Brain pericyte (primary cell): ENCODE measurements around the gene TFF3.
"Not testable (repeated sequence)": the region's sequence is repeated elsewhere in the genome, so short reads cannot be mapped to it uniquely, and the experiment has no call there.

Experiments used
- DNase-seq: peaks from one replicate; pipeline ENCODE4 v3.0.0-alpha.2; 2012; ENCODE audit warnings: low read depth, low spot score

The TFF3 gene

DNA sequence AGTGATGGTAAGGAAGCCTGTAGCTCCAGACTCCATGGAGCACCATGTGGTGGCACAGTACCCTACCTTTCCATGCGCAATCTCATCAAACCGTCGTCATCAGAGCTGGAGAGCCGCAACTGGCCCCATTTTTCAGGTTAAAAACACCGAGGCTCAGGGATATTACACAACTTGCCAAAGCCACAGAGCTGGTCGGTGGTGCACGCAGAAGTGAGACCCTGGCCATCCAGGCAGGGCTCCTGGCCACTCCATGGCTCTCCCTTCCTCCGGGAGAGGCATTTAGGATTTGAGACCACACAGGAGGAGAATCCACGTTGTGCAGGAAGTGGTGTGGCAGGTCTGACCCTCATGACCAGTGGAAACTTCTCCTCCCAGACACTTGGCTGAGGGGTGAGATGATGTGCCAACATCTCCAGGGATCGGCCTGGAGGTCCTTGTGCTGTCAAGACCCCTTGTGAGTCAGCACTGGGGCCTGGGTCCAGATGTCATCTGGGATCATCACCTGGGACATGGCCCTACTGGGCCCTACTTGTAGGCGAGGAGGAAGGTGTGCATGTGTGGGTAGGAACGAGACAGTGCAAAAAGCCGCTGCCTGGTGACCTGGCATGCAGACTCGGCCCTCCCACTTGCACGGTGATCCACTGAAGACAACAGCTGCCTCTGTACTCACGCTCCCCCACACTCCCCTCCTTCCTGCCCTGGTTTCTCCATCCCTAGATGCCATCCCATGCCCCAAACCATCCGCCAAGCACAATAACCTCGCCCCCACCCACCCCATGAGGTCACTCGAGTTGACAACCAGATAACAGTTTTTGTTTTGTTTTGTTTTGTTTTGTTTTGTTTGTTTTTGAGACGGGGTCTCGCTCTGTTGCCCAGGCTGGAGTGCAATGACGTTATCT, 10.4 kb downstream of the TFF3 start:
- no peak for DNase-seq

DNA sequence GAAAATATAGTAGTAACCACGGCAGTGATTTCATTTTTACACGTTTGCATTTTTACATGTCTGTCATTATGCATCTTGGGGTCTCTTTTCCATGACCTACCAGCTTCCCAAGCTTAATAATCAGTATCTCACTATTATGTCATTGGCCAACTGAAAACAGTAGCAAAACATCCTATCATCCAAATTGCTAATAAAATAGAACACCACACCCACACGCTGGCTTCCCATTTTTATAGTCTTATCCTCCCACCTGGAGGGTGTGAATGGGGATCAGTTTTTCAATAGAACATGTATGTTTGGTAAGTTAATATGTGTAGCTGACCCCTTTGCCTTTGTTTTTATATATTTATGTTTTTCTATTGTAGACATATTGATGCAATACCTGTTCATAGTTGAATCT, 11.8 kb downstream of the TFF3 start:
- DNase-seq = no peak

DNA sequence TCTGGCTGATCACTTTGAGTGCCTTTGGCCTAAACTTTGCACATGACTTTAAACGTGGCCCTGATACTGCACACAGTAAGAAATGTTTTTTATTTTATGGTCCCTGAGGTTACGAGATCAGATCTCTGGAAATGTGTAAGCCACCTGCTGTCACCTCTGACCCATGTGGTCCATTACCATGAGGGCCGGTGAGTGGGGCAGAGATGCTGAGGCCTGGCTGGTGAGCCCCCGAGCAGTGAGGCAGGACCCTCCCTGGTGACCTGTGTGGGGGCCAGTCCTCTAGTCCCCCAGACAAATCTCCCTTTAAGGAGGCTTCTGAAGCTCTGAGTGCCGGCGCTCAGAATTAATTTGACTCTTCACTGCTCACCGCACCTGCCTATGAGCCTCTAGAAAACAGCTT, 12.4 kb downstream of the TFF3 start:
- DNase-seq = no peak

DNA sequence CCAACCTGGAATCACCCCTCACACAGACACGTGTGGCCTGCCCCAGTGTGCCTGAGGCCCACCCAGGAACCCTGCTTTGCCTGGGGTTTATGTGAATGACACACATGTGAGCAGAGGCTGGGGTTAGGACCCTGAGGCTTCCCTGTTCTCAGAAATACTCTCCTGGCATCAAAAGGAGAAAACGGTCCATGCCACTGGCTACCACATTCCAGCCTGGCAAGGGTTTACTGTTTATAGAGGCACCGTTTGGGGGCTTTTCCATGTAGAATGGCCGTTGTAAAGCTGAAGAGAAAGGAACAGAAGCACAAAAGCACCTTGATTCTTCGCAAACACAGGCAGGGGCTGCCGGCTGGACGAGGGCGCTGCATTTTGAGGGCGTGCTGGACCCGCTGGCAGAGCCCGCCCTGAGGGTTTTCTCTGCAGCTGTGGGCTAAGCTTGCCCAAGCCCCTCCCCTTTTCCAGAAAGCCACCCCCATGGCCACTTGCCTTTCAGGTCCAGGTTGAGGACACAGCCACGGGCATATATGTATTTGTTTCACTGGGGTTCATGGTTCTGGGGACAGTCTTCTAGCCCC, 13.0 kb downstream of the TFF3 start:
- no peak for DNase-seq

DNA sequence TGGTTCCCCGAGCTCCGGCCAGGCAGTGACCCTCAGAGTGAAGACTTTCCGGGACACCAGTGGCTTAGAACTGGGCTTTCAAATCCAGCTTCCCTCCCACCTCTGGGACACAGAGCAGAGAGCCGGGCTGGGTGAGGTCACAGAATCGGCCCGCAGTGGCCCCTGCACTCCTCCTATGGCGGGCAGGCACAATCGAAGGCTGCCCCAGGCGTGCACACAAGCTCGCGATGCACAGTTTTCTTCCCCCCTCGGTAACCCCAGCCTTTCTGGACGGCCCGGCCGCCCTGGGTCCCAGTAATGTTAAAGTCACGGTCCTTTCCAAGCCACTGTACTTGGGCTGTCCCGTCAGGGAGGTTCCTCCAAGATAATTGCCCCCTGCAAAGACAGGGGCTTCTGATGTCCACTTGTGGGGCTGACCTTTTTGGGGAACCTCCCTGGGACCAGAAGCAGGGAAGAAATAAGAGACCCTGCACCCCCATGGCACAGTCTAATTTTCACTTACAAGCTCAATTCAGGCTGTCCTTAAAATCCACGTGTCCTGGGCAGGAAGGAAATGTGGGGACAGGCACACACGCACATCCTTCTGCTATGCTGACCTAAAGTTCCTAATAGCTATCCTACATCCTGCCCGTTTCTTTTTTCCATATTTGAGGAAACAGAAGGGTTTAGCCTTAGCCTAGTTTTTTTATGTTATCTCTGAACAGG, 13.7 kb downstream of the TFF3 start:
- DNase-seq = no peak

DNA sequence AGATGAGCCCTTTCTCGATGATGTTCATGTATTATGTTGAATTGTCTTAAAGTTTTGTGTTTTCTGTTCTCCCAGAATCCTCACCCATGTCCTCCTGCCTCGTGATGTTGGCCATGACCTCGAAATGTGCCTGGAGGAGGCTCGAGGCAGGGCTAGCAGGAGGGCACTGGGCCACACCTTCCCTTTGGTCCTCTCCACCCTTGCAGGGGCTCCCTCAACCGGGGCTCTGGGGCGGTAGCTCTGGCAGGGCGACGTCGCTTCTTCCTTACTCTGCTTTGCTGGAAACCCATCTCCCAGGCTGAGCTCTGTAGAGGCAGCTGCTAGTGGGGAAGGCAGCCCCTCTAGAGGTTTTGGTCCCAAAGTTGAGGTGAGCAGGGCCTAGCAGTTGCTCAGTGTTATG, 14.3 kb downstream of the TFF3 start:
- no peak for DNase-seq

DNA sequence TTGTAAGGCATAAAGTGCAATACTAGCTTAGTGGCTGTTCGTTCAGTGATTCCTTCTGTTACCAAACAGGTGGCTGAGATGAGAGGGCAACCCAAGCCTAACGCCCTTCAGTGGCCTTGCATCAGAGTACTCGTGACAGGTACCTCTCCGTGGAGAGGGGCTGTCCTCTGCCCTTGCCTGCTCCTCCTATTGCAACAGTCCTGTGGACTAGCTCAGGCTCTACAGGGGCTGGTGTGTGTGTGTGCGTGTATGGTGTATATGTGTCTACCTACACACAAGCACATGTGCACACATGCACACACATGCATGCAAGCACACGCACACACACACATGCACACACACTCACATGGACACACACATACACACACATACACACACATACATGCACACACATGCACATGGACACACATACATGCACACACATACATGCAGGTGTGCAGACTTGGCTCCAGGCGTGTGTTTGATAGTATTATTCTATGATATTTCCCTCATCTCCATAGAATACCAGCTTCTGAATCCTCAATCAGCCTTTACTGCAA, 15.1 kb downstream of the TFF3 start:
- DNase-seq = no peak

DNA sequence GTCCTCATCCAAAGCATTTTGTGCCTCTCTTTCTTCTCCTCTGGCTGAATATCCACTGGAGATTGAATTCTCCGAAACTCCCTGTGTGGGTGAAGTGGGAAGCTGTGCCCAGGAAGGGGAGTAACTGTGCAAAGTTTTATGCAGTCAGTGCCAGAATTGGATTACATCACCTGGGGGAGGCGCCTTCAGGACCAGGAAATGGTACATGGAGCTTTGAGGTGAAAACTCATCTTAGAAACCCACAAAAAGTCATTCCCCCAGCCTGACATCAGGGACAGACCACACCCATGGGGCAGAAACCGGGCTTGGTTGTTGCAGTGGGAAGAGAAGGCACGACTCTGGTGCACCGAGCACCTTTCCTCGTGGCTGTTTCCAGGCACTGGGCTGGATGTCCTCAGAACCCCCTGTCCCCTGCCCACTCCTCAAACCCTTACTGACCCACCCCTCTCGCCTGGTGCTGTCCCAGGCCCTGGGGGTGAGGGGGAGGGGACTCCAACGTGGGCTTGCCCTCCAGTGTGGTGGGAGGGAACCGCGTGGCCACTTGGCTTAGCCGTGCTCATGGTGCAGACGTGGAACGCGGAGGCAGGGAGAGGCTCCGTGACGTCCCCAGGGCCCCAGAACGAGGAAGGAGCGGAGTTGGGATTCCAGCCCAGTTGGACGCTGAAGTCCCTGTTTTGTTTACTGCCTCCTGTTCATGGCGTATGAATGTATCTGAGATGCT, 15.7 kb downstream of the TFF3 start:
- DNase-seq = no peak

DNA sequence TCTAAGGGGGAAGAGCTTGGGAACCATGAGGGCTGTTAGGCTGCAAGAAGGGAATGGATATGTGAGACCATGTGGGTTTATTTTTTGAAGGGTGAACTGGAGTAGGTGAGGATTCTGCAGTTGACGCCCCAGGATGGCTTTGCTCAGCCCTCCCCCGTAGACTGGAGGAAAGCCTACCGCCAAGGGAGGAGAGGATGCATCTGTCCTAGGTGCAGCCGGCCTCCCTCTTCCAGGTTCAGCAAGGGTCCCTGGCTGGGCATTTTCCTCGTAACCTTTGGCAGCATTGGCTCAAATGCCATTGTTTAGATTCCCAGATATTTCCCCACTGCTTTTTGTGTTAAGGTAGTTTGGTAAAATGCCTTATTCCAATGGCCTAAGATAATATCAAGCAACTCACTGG, 16.6 kb downstream of the TFF3 start:
- DNase-seq = no peak

DNA sequence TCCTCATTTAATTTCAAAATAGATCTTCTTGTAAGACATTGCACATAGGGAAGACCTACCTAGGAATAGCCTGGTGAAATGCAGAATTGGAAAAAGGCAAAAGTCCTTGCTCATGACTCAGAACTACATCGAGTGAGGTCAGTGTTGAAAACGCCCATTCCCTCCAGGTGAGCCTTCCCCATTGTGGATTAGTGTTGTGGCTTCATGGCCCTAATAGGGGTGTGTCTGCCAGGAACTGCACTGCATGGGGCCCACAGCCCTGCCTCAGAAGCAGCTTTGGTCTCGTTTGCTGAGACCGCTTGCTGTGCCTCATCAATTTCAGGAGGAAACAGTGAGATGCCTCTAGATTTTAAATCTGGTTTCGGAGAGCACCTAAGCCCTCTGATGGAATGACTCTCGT, 17.0 kb downstream of the TFF3 start:
- DNase-seq = no peak

DNA sequence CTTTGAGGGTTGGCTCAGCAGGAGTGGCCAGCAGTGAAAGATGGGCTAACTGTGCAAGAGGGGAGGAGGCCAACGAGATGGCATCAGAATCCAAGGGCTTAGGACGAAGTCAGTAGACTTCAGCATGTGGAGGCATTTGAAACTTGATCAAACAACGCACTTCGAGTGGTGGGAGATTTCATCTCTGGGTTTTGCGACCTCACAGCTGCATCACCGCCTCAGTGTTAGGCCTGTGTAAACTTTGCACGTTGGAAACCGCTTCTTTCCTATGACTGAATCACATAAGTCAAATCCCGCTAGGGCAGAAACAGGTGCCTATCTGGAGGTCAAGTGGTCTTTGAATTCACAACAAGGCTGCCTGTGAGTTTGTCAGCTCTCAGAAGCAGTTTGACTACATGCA, 17.8 kb downstream of the TFF3 start:
- no peak for DNase-seq

DNA sequence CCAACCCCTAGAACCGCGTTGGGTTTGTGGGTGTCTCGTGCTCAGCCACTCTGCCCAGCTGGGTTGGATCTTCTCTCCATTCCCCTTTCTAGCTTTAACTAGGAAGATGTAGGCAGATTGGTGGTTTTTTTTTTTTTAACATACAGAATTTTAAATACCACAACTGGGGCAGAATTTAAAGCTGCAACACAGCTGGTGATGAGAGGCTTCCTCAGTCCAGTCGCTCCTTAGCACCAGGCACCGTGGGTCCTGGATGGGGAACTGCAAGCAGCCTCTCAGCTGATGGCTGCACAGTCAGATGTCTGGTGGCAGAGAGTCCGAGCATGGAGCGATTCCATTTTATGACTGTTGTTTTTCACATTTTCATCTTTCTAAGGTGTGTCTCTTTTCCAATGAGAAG, 18.7 kb downstream of the TFF3 start:
- DNase-seq = no peak

DNA sequence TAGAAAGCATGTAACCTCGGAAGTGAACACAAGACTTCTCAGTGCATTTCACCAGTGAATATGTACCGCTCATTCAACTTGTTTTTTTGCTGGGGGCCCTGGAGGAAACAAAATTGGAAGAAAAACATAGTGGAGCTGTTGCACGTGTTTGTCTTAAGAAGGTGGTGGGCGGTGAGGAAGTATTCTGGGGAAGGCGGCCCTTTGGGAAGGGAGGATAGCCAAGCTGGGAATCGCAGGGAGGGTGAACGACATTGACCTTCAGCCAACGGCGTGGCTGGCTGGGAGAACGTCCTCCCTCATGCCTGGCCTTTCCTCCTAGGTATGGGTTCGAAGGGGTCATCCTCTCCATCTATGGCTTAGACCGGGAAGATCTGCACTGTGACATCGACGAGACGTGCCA, 19.4 kb downstream of the TFF3 start:
- DNase-seq = no peak

DNA sequence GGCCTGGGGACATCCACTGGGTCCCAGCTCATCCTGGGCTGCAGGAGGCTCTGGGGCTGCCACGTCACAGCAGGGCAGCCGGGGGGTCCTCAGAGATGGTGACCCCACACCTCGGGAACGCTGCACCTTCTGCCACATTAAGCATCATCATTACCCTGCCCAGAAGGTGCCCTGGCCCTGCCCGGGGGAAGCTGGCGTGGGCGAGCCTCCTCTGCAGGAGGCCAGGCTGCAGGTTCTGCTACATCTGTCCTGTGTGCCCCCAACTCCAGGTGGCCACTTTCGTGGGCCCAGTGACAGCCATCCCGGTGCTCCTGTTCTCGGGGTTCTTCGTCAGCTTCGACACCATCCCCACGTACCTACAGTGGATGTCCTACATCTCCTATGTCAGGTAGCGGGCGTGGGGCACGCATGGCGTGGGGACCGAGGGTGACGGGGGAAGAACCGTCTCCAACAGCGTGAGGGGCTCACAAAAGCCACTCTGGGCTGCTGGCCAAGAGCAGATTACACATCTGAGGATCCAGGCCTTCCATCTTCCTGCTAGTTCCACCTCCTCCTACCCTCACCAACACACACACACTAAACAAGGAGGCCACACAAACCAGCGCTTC, 20.8 kb downstream of the TFF3 start:
- DNase-seq = no peak

DNA sequence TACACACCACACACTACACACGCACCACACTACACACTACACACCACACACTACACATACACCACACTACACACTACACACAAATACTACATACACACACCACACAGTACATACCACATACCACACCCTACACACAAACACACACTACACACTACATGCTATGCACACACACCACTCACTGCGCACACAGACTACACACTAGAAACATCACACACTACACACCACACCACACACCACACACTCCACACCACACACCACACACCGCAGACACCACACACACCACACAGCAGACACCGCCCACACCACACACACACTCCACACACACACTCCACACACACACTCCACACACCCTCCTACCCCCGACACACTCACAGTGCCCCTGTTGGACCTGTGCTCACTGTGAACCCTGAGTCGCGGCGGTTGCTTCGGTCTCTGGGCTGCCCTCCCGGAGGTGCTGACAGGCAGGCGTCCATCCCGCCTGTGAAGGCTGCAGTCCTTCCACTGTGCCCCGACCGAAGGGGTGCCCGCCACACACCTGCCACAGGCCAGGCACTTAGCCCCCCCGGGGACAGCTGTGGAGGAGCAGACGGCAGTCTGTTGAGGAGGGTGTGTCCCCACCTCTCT, 21.4 kb downstream of the TFF3 start:
- no peak for DNase-seq

DNA sequence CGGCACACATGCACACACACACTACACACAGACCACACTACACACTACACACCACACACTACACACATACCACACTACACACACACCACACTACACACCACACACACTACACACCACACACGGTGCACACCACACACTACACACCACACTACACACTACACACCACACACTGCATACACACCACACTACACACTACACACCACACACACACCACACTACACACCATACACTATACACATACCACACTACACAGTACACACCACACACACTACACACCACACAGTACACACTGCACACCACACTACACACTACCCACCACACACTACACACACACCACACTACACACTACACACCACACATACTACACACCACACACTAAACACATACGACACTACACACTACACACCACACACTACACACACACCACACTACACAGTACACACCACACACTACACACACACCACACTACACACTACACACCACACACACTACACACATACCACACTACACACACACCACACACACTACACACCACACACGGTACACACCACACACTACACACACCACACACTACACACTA, 22.6 kb downstream of the TFF3 start:
- not testable (repeated sequence) for DNase-seq

DNA sequence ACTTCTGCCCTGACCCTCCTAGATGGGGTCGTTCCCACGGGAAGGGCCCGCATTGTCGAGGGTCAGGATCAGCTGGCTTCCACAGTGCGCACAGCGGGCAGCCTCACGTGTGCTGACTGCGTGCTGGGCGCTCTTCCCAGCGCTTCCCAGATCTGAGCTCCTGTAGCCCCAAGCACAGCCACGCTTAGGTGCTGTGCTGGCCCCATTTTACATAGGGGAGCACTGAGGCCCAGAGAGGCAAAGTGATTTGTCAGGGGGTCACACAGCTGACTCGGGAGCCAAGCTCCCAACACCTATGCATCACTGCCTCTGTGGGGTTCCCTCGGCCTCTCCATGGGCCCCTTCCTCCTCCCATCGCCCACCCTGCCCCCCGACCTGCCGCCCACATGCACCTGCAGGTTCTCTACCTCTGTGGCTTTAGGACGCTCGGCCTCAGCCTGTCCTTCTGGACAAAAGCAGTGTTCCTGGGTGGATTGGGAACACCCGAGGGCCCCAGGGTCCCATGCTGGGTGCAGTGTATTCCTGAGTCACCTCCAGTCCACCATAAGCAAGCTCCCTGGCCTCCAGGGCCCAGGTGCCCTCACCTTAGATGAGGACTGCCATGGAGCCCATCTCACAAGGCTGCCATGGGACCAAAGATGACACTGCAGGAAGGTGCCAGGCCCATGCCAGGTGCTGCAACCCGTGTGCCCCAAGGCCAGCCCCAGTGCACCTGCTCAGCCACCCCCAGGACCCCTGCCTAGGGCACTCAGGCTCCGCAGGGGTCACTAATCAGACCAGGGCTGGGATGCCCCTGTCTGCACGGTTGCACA, 23.3 kb downstream of the TFF3 start:
- DNase-seq = no peak

DNA sequence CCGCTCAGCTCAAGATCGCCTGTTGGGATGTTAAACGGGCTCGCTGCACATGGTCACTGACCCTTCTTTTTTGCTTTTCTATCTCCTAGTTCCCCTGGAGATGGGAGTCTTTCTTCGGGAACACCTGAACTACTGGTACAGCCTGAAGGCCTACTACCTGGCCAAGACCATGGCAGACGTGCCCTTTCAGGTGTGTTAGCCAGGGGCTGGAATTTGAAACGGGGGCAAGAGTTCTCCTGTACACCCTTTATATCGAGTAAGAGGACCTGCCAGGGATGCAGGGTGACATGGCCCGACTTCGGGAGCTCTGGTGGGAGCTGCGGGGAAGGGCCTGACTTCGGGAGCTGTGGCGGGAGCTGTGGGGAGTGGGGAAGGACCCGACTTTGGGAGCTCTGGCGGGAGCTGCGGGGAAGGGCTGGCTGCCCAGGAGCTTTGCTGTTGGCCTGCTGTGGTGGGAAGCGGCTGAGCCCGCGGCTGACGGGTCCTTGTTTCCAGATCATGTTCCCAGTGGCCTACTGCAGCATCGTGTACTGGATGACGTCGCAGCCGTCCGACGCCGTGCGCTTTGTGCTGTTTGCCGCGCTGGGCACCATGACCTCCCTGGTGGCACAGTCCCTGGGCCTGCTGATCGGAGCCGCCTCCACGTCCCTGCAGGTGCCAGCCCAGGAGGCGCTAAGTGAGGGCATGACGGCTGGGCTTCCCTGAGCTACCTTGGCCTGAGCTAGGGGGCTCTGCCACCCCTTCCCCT, 24.0 kb downstream of the TFF3 start:
- no peak for DNase-seq

DNA sequence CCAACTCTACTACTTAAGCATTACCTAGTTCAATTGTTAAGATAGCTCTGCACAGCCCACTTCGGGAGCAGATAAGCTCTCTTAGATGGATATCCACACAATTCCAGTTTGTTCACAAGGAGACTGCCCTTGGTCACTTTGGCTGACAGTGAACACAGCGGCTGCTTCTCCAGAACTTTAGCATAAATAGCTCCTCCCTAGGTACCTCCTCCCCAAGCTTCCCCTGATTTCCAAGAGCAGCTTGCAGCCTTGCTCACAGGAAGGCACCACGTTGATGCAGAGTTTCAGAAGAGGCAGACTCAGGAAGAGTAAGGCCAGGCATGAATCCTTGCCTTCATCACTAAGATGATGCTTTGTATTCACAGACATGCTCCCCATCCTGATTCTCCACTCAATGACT, 24.7 kb downstream of the TFF3 start:
- no peak for DNase-seq
